PC-9 (cell line): ENCODE results near the gene CRELD2. TPM values are rescaled to one million over a fixed set of nuclear protein-coding genes. Genes with fewer than 3 reads are reported as not detected.

Experiments
- BruUV-seq: library from RNA; stranded (reverse); fragments of 400-500 nt; replicated peaks from 2 replicates; lab custom pipeline; 2021; lab: Mats Ljungman, UMichigan
- CTCF ChIA-PET: fragments of 300-600 bp; sonication (Branson Sonifier 250); formaldehyde crosslinking; loops from one replicate; lab custom pipeline; 2022; ENCODE audit warnings: antibody characterized with exemption; lab: Charles Lee
- POLR2A ChIA-PET: fragments of 300-600 bp; sonication (Branson Sonifier 250); formaldehyde crosslinking; loops from one replicate; lab custom pipeline; 2022; ENCODE audit warnings: antibody characterized with exemption; ENCODE audit not compliant: unreplicated experiment; lab: Charles Lee
- DNase-seq, 2 experiments: peaks; one replicate each; pipeline versions ENCODE4 v3.0.0 to v3.0.0-alpha.2; 2015 to 2022; ENCODE audit warnings: mixed read lengths in 1 of 2
- H2AFZ ChIP-seq: fragments of 200-600 bp; sonication (generic); 2 replicates; pipeline ENCODE4 v1.8.1; 2017; ENCODE audit warnings: antibody characterized with exemption
- H3F3A ChIP-seq: fragments of 200-600 bp; sonication (generic); 2 replicates; pipeline ENCODE4 v1.8.1; 2017; ENCODE audit warnings: antibody characterized with exemption, mild to moderate bottlenecking, low read depth; ENCODE audit not compliant: insufficient read depth
- H3K27ac ChIP-seq: fragments of 200-600 bp; sonication (generic); 2 replicates; pipeline ENCODE4 v1.6.1; 2016; ENCODE audit warnings: mixed run types
- H3K27me3 ChIP-seq: fragments of 200-600 bp; sonication (generic); 2 replicates; pipeline ENCODE4 v1.6.1; 2016; ENCODE audit warnings: low read depth, mixed run types; ENCODE audit not compliant: insufficient read depth
- H3K36me3 ChIP-seq: fragments of 200-600 bp; sonication (generic); 2 replicates; pipeline ENCODE4 v1.6.1; 2016; ENCODE audit warnings: low read depth, mixed run types
- H3K4me1 ChIP-seq: fragments of 200-600 bp; sonication (generic); replicated peaks from 2 replicates; pipeline ENCODE4 v1.6.1; 2016; ENCODE audit warnings: mixed run types; ENCODE audit not compliant: insufficient read depth
- H3K4me2 ChIP-seq: fragments of 200-600 bp; sonication (generic); 2 replicates; pipeline ENCODE4 v1.6.1; 2017; ENCODE audit warnings: mixed run types
- H3K4me3 ChIP-seq: fragments of 200-600 bp; sonication (generic); 2 replicates; pipeline ENCODE4 v1.6.1; 2016; ENCODE audit warnings: mixed run types
- H3K79me2 ChIP-seq: fragments of 200-600 bp; sonication (generic); 2 replicates; pipeline ENCODE4 v1.6.1; 2017; ENCODE audit warnings: low read depth, mixed run types
- H3K9me2 ChIP-seq: fragments of 200-600 bp; sonication (generic); 2 replicates; pipeline ENCODE4 v1.8.1; 2017; ENCODE audit warnings: mild to moderate bottlenecking; ENCODE audit not compliant: insufficient read depth
- H3K9me3 ChIP-seq: fragments of 200-600 bp; sonication (generic); 2 replicates; pipeline ENCODE4 v1.8.1; 2016; ENCODE audit warnings: low read depth; ENCODE audit not compliant: insufficient read depth
- H4K20me1 ChIP-seq: fragments of 200-600 bp; sonication (generic); 2 replicates; pipeline ENCODE4 v1.8.1; 2017; ENCODE audit not compliant: insufficient read depth
- CTCF ChIP-seq: fragments of 200-600 bp; sonication (generic); conservative IDR thresholded peaks from 2 replicates; pipeline ENCODE4 v1.6.1; 2017; ENCODE audit warnings: mixed run types, antibody characterized with exemption, mild to moderate bottlenecking, moderate library complexity
- EZH2 ChIP-seq: fragments of 200-600 bp; sonication (generic); IDR thresholded peaks from 2 replicates; pipeline ENCODE4 v1.8.0; 2017; ENCODE audit warnings: antibody characterized with exemption, low read depth
- intact Hi-C: fragments of 100-400 bp; cut with micrococcal nuclease; formaldehyde crosslinking; loops from one replicate; pipeline ENCODE4 v1.10.0; 2022; ENCODE audit not compliant: unreplicated experiment
- total RNA-seq: library from RNA; stranded (reverse); gene quantifications from 2 replicates; pipeline ENCODE4 v1.2.3, GENCODE V29; 2021

Gene CRELD2
- total RNA-seq, 1 experiment from 2014 or later, result 30.7 TPM

- ChIA-PET CTCF (no interaction called here), POLR2A (no interaction called here)
- H3F3A ChIP-seq, result 0 out of 2 replicates have a peak, but pooled peaks cover 8% of the 10 kb centered on the region
- no peak for DNase-seq
- H3K27ac ChIP-seq, result no peak overlapping the region
- no peaks in the 10 kb centered on the region for H3K79me2 ChIP-seq
- peaks cover 13% of the 10 kb centered on the region; the same call in 1 of the 2 replicates for H4K20me1 ChIP-seq
- no peaks in the 10 kb centered on the region for H3K4me1 ChIP-seq
- H3K9me3 ChIP-seq, result no peaks in the 10 kb centered on the region
- no peak overlapping the region for H3K4me2 ChIP-seq
- H3K9me2 ChIP-seq, result no peaks in the 10 kb centered on the region
- TF ChIP-seq CTCF (no peak), EZH2 (no peak)
- peaks cover 34% of the 10 kb centered on the region for H3K36me3 ChIP-seq
- H3K27me3 ChIP-seq, result no peaks in the 10 kb centered on the region
- no peak overlapping the region for H2AFZ ChIP-seq
- intact Hi-C loops, result no loop called here
- H3K4me3 ChIP-seq, result no peak overlapping the region
- BruUV-seq, result no TSS peak
Measured at GRCh38 chr22:49889071-49889470, 29.4 kb upstream of the CRELD2 start.

GRCh38 chr22:49892226-49892899 lies 26.1 kb upstream of the CRELD2 start:
- Histone ChIP-seq H3K27me3 (no peaks in the 10 kb centered on the region), H3K4me2 (no peak overlapping the region), H3K4me3 (no peak overlapping the region), H3K27ac (no peak overlapping the region), H3K9me3 (no peaks in the 10 kb centered on the region), H3F3A (peaks cover 15% of the 10 kb centered on the region; the same call in 1 of the 2 replicates), H3K9me2 (no peaks in the 10 kb centered on the region), H3K36me3 (peaks cover 22% of the 10 kb centered on the region), H3K4me1 (no peaks in the 10 kb centered on the region), H4K20me1 (peaks cover 8% of the 10 kb centered on the region), H3K79me2 (no peaks in the 10 kb centered on the region), H2AFZ (no peak overlapping the region)
- no TSS peak for BruUV-seq
- POLR2A ChIA-PET, result interaction anchor here (0.6 kb wide), 1 partner anchor 22 kb away, joined by 3 read pairs; no protein-coding TSS in a partner anchor
- intact Hi-C loops, result loop anchor here (10.0 kb wide), 1 partner anchor 78 kb away; no protein-coding TSS in a partner anchor
- TF ChIP-seq CTCF (no peak), EZH2 (no peak)
- CTCF ChIA-PET, result no interaction called here
- DNase-seq, result no peak

- Histone ChIP-seq H3K4me1 (no peaks in the 10 kb centered on the region), H3K27me3 (no peaks in the 10 kb centered on the region), H3K4me2 (no peak overlapping the region), H3K36me3 (peaks cover 15% of the 10 kb centered on the region), H3F3A (peaks cover 15% of the 10 kb centered on the region; the same call in 1 of the 2 replicates), H3K79me2 (no peaks in the 10 kb centered on the region), H3K27ac (no peak overlapping the region), H3K4me3 (no peak overlapping the region), H4K20me1 (peaks cover 8% of the 10 kb centered on the region), H2AFZ (no peak overlapping the region), H3K9me2 (no peaks in the 10 kb centered on the region), H3K9me3 (no peaks in the 10 kb centered on the region)
- no peak for DNase-seq
- CTCF ChIA-PET, result no interaction called here
- POLR2A ChIA-PET, result no interaction called here
- no TSS peak for BruUV-seq
- TF ChIP-seq EZH2, result no peak
- no peak for TF ChIP-seq CTCF
- intact Hi-C loops, result loop anchor here (10.0 kb wide), 1 partner anchor 78 kb away; no protein-coding TSS in a partner anchor
Measured at GRCh38 chr22:49893025-49893424, 25.4 kb upstream of the CRELD2 start.
